IMR-90 (cell line): Measurements from ENCODE around the gene C1QTNF1. TPM values are rescaled to one million over a fixed set of nuclear protein-coding genes. Genes with fewer than 3 reads are reported as not detected.

Source experiments
- ATAC-seq: fragments of 200-7000 bp; cut with Tn5 transposase; 2 replicates; pipeline ENCODE4 v1.9.1; 2020; ENCODE audit warnings: low read depth, mild to moderate bottlenecking, moderate library complexity
- BruUV-seq: library from RNA; stranded (reverse); fragments of 400-500 nt; replicated peaks from 2 replicates; lab custom pipeline; 2021; lab: Mats Ljungman, UMichigan
- CTCF ChIA-PET: fragments of 300-600 bp; formaldehyde crosslinking; extraction: SDS; loops from one replicate; lab custom pipeline; 2021; ENCODE audit warnings: antibody characterized with exemption; lab: Yijun Ruan, JAX
- POLR2A ChIA-PET: fragments of 300-600 bp; sonication (Branson Sonifier 250); formaldehyde crosslinking; loops from one replicate; lab custom pipeline; 2022; ENCODE audit warnings: antibody characterized with exemption; ENCODE audit not compliant: unreplicated experiment; lab: Charles Lee
- DNase-seq: peaks from one replicate; pipeline ENCODE4 v3.0.0; 2013
- H2AFZ ChIP-seq: replicated peaks from 2 replicates; pipeline ENCODE3; 2013; ENCODE audit warnings: low read length, mild to moderate bottlenecking; ENCODE audit not compliant: poor library complexity
- H2AK5ac ChIP-seq: 2 replicates; pipeline ENCODE4 v1.6.1; 2013; ENCODE audit warnings: low read depth, low read length, inconsistent platforms
- H2AK9ac ChIP-seq: replicated peaks from 2 replicates; pipeline ENCODE3; 2013; ENCODE audit warnings: mild to moderate bottlenecking, low read depth, low read length, moderate library complexity; ENCODE audit not compliant: poor library complexity
- H2BK120ac ChIP-seq: 2 replicates; pipeline ENCODE4 v1.6.1; 2013; ENCODE audit warnings: low read depth, low read length, inconsistent platforms
- H2BK15ac ChIP-seq: 3 replicates; pipeline ENCODE4 v1.6.1; 2013; ENCODE audit warnings: low read depth, low read length, inconsistent platforms
- H2BK20ac ChIP-seq: 2 replicates; pipeline ENCODE4 v1.6.1; 2013; ENCODE audit warnings: low read depth, mild to moderate bottlenecking, inconsistent platforms, low read length, moderate library complexity
- H2BK5ac ChIP-seq: 2 replicates; pipeline ENCODE4 v1.6.1; 2013; ENCODE audit warnings: mild to moderate bottlenecking, low read depth, low read length, inconsistent platforms; ENCODE audit not compliant: poor library complexity, severe bottlenecking
- H3K14ac ChIP-seq: replicated peaks from 2 replicates; pipeline ENCODE4 v1.6.1; 2013; ENCODE audit warnings: low read depth, low read length, inconsistent platforms
- H3K18ac ChIP-seq: 2 replicates; pipeline ENCODE4 v1.6.1; 2013; ENCODE audit warnings: low read depth, low read length, control low read depth
- H3K23ac ChIP-seq: 2 replicates; pipeline ENCODE4 v1.6.1; 2013; ENCODE audit warnings: low read depth, low read length, inconsistent platforms
- H3K27ac ChIP-seq: 2 replicates; pipeline ENCODE4 v1.5.1; 2013; ENCODE audit warnings: mild to moderate bottlenecking, control low read depth, low read length; ENCODE audit not compliant: insufficient read depth
- H3K27me3 ChIP-seq: 2 replicates; pipeline ENCODE4 v1.6.1; 2013; ENCODE audit warnings: low read length; ENCODE audit not compliant: control insufficient read depth, insufficient read depth
- H3K36me3 ChIP-seq: 2 replicates; pipeline ENCODE4 v1.6.1; 2013; ENCODE audit warnings: low read length, mixed read lengths; ENCODE audit not compliant: control insufficient read depth, insufficient read depth
- H3K4ac ChIP-seq: 2 replicates; pipeline ENCODE4 v1.6.1; 2013; ENCODE audit warnings: low read depth, low read length, inconsistent platforms
- H3K4me1 ChIP-seq: 2 replicates; pipeline ENCODE4 v1.6.1; 2013; ENCODE audit warnings: low read length, mixed read lengths; ENCODE audit not compliant: control insufficient read depth, insufficient read depth
- H3K4me2 ChIP-seq: 2 replicates; pipeline ENCODE4 v1.6.1; 2013; ENCODE audit warnings: low read depth, mild to moderate bottlenecking, control low read depth, low read length, moderate library complexity
- H3K4me3 ChIP-seq: 2 replicates; pipeline ENCODE4 v1.5.1; 2013; ENCODE audit warnings: low read depth, mild to moderate bottlenecking, control low read depth, low read length, moderate library complexity; ENCODE audit not compliant: insufficient read depth
- H3K56ac ChIP-seq: 2 replicates; pipeline ENCODE4 v1.6.1; 2013; ENCODE audit warnings: low read length, inconsistent platforms; ENCODE audit not compliant: insufficient read depth; ENCODE audit errors: extremely low read depth
- H3K79me1 ChIP-seq, 2 experiments: 2 replicates each; pipeline ENCODE4 v1.6.1; 2013; ENCODE audit warnings: low read length in 2 of 2, inconsistent platforms in 1 of 2, low read depth in 1 of 2
- H3K9ac ChIP-seq: 2 replicates; pipeline ENCODE4 v1.6.1; 2013; ENCODE audit warnings: low read depth, low read length, control low read depth
- H3K9me1 ChIP-seq: 2 replicates; pipeline ENCODE4 v1.6.1; 2013; ENCODE audit warnings: low read length, inconsistent platforms; ENCODE audit not compliant: insufficient read depth
- H3K9me3 ChIP-seq: 2 replicates; pipeline ENCODE4 v1.6.1; 2013; ENCODE audit warnings: low read length; ENCODE audit not compliant: control insufficient read depth, insufficient read depth
- H4K20me1 ChIP-seq: 2 replicates; pipeline ENCODE4 v1.6.1; 2013; ENCODE audit warnings: low read length, inconsistent platforms; ENCODE audit not compliant: insufficient read depth
- H4K5ac ChIP-seq: 2 replicates; pipeline ENCODE4 v1.6.1; 2013; ENCODE audit warnings: mild to moderate bottlenecking, low read depth, low read length, control low read depth
- H4K8ac ChIP-seq, 2 experiments: 2 replicates each; pipeline ENCODE4 v1.6.1; 2013; ENCODE audit warnings: low read depth in 2 of 2, low read length in 2 of 2, control low read depth in 1 of 2, inconsistent platforms in 1 of 2
- H4K91ac ChIP-seq: 2 replicates; pipeline ENCODE4 v1.6.1; 2013; ENCODE audit warnings: low read depth, low read length, inconsistent platforms; ENCODE audit not compliant: insufficient read depth
- CEBPB ChIP-seq: IDR thresholded peaks from 2 replicates; pipeline ENCODE4 v1.6.1; 2012; ENCODE audit warnings: low read depth, low read length, improper control_type of control experiment
- CHD1 ChIP-seq: IDR thresholded peaks from 2 replicates; pipeline ENCODE4 v1.6.1; 2012; ENCODE audit warnings: low read depth, low read length, improper control_type of control experiment
- FOS ChIP-seq: fragments of 150-350 bp; IDR thresholded peaks from 2 replicates; pipeline ENCODE4 v1.6.1; 2016; ENCODE audit warnings: low read depth, low read length
- MAFK ChIP-seq: IDR thresholded peaks from 2 replicates; pipeline ENCODE4 v1.6.1; 2012; ENCODE audit warnings: low read depth, low read length, improper control_type of control experiment
- MAZ ChIP-seq: IDR thresholded peaks from 2 replicates; pipeline ENCODE4 v1.6.1; 2012; ENCODE audit warnings: low read depth, mild to moderate bottlenecking, low read length, improper control_type of control experiment, moderate library complexity, borderline replicate concordance
- NFE2L2 ChIP-seq: fragments of 150-350 bp; IDR thresholded peaks from 2 replicates; pipeline ENCODE4 v1.6.1; 2016; ENCODE audit warnings: low read depth, mild to moderate bottlenecking, low read length
- POLR2A ChIP-seq: IDR thresholded peaks from 2 replicates; pipeline ENCODE4 v1.6.1; 2012; ENCODE audit warnings: mild to moderate bottlenecking, low read depth, low read length
- RAD21 ChIP-seq: IDR thresholded peaks from 2 replicates; pipeline ENCODE4 v1.6.1; 2012; ENCODE audit warnings: low read length, improper control_type of control experiment
- RCOR1 ChIP-seq: IDR thresholded peaks from 2 replicates; pipeline ENCODE4 v1.6.1; 2012; ENCODE audit warnings: mild to moderate bottlenecking, low read length, improper control_type of control experiment; ENCODE audit not compliant: insufficient replicate concordance
- RFX5 ChIP-seq: IDR thresholded peaks from 2 replicates; pipeline ENCODE4 v1.8.0; 2012; ENCODE audit warnings: low read depth, mild to moderate bottlenecking, low read length, moderate library complexity
- WGBS, 2 experiments: methylation state at CpG; one replicate each; pipeline versions ENCODE4 v1.1.5 to v1.1.7; 2013; ENCODE audit warnings: missing lambda C conversion rate in 2 of 2; ENCODE audit not compliant: insufficient read length in 1 of 2; ENCODE audit errors: extremely low coverage in 2 of 2; 5-methylcytosine and 5-hydroxymethylcytosine counted together
- dilution Hi-C: fragments of 300-500 bp; cut with HindIII; formaldehyde crosslinking; loops from one replicate; pipeline ENCODE4 v1.14.3; 2018; ENCODE audit warnings: low sequenced_read_pairs; ENCODE audit not compliant: unreplicated experiment
- in situ Hi-C: fragments of 300-500 bp; cut with MboI; formaldehyde crosslinking; loops from 3 replicates; pipeline ENCODE4 v1.14.3; 2019; ENCODE audit warnings: low sequenced_read_pairs, inconsistent platforms, mixed read lengths
- intact Hi-C: fragments of 100-400 bp; cut with micrococcal nuclease; formaldehyde crosslinking; loops from 2 replicates; pipeline ENCODE4 v1.10.0; 2022
- polyA plus RNA-seq, 3 experiments: library from polyadenylated mRNA; depleted of rRNA; stranded (reverse); fragments of >200 nt; gene quantifications; 2 replicates each; pipeline ENCODE4 v1.2.3, GENCODE V29; 2012; ENCODE audit warnings: low replicate concordance in 1 of 3
- total RNA-seq: library from RNA; depleted of rRNA; stranded (reverse); fragments of >200 nt; gene quantifications from 2 replicates; pipeline ENCODE4 v1.2.3, GENCODE V29; 2012
- TF ChIP-seq, protein P1 (sequence below): fragments of 150-350 bp; IDR thresholded peaks from 2 replicates; pipeline ENCODE4 v1.6.1; 2017; ENCODE audit warnings: mild to moderate bottlenecking, antibody characterized with exemption, low read length, low read depth
- TF ChIP-seq, protein P2 (sequence below): conservative IDR thresholded peaks from 2 replicates; pipeline ENCODE4 v1.5.1; 2012; ENCODE audit warnings: mild to moderate bottlenecking, low read depth, low read length, improper control_type of control experiment

C1QTNF1 gene
- total and polyA plus RNA-seq, 2 of the 4 experiments (the other 2 are of a cell fraction): 3.4 to 8.4 TPM

DNA sequence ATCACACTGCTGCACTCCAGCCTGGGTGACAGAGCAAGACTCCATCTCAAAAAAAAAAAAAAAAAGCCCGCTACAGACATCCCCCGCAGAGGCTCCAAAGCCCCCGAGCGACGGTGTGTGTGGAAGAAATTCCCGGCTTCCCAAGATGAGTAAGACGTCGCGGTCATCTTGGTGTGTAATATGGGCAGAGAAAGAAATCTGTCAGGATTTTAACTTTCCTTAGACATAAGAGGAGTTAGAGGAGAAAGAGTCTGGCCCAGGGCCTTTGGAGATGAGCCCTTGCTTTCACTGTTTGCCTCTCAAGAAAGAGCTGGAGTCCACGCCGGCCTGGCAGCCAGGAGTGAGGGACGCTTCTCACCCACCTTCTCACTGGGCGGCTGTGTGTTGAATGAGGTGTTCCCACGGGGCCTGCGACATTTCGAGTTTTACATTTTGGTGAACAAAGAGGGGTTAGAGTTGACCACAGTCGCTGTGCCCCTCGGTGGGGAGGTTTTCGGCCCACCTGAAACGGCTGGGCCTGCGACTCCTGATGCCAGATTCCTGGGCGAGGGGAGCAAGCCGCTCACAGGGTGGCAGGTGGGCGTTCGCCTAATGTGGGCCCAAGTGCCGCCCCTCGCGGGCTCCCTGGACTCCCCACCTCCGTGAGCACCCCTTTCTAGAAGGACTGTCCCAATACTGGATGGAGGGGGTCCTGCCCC lies 17.9 kb downstream of the C1QTNF1 start (continued):
- TF ChIP-seq NFE2L2 (no peak), FOS (no peak)

DNA sequence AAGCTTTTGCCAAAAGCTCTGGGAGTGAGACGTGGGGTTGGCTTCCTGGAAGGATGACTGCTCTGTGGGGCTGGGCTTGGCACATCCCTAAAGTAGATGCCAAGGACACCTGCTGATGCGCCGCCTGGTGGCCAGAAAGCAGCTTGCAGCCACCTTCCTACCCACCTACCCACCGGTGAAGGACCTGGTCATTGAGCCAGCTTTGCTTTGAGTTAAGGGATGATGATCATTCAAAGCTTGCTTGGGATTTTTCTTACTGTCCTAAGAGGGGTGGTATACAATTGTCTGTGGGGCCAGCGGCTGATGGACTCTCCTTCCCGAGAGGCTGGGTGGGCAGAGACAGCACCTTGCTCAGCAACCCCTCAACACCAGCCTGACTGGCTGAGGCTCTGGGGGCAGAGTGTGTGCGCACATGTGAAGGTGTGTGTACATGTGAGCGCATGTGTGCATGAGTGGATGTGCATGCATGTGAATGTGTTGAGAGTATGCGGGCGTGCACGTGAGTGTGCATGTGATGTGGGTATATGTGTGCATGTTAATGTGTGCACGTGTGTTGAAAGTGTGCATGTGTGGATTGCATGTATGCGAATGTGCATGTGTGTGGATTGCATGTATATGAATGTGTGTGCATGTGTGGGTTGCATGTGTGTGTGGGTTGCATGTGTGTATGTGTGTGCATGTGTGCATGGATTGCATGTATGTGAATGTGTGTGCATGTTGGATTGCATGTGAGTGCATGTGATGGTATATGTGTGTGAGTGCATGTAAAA lies 18.6 kb downstream of the C1QTNF1 start:
- Histone ChIP-seq H3K18ac (no peak overlapping the region), H3K4me3 (no peak overlapping the region), H2BK20ac (no peak overlapping the region), H3K27ac (no peak overlapping the region), H3K23ac (no peak overlapping the region), H3K79me1 (0 out of 4 replicates have a peak, but pooled peaks cover 0 to 5% of the 10 kb centered on the region in 2 experiments), H3K9me3 (no peaks in the 10 kb centered on the region), H2BK120ac (no peak overlapping the region), H2AK5ac (no peak overlapping the region), H3K56ac (no peak overlapping the region), H2BK5ac (no peak overlapping the region), H3K36me3 (peaks cover 3% of the 10 kb centered on the region; the same call in 1 of the 2 replicates), H3K9me1 (peaks cover 16% of the 10 kb centered on the region), H3K4me1 (peaks cover 8% of the 10 kb centered on the region), H4K8ac (no peak overlapping the region), H3K4me2 (no peak overlapping the region), H4K5ac (no peak overlapping the region), H4K91ac (no peak overlapping the region), H3K14ac (no peak overlapping the region), H2AK9ac (peak overlapping the region; percentile 2), H3K27me3 (no peaks in the 10 kb centered on the region; the same call in 1 of the 2 replicates), H2AFZ (peak overlapping the region; percentile 47), H4K20me1 (no peaks in the 10 kb centered on the region; the same call in 1 of the 2 replicates), H3K9ac (no peak overlapping the region), H3K4ac (no peak overlapping the region), H2BK15ac (no peak overlapping the region)
- dilution Hi-C loops (no loop called here), intact Hi-C loops (loop anchor here (1.0 kb wide), 1 partner anchor 23 kb away; no protein-coding TSS in a partner anchor), in situ Hi-C loops (no loop called here)
- DNase-seq: peak; percentile 59
- WGBS, 2 experiments: 87% methylated on average over 7 of the region's 13 CpGs; no CpG with 5 or more reads in 1 of the 2 experiments
- ChIA-PET POLR2A (no interaction called here), CTCF (interaction anchor here (0.6 to 1.6 kb wide), 4 partner anchors 19 to 76 kb away, joined by 3 to 9 read pairs (median 3); no protein-coding TSS in a partner anchor)
- no TSS peak for BruUV-seq
- ATAC-seq: peak; percentile 41; the same call in 1 of the 2 replicates
- TF ChIP-seq MAFK (no peak), CHD1 (no peak), RAD21 (peak; percentile 73), RFX5 (no peak), MAZ (peak; percentile 28; the same call in 1 of the 2 replicates), POLR2A (no peak), RCOR1 (peak; percentile 25), CEBPB (no peak), NFE2L2 (no peak)
- TF ChIP-seq, protein P1, sequence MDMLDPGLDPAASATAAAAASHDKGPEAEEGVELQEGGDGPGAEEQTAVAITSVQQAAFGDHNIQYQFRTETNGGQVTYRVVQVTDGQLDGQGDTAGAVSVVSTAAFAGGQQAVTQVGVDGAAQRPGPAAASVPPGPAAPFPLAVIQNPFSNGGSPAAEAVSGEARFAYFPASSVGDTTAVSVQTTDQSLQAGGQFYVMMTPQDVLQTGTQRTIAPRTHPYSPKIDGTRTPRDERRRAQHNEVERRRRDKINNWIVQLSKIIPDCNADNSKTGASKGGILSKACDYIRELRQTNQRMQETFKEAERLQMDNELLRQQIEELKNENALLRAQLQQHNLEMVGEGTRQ: no peak
- TF ChIP-seq, protein P2, sequence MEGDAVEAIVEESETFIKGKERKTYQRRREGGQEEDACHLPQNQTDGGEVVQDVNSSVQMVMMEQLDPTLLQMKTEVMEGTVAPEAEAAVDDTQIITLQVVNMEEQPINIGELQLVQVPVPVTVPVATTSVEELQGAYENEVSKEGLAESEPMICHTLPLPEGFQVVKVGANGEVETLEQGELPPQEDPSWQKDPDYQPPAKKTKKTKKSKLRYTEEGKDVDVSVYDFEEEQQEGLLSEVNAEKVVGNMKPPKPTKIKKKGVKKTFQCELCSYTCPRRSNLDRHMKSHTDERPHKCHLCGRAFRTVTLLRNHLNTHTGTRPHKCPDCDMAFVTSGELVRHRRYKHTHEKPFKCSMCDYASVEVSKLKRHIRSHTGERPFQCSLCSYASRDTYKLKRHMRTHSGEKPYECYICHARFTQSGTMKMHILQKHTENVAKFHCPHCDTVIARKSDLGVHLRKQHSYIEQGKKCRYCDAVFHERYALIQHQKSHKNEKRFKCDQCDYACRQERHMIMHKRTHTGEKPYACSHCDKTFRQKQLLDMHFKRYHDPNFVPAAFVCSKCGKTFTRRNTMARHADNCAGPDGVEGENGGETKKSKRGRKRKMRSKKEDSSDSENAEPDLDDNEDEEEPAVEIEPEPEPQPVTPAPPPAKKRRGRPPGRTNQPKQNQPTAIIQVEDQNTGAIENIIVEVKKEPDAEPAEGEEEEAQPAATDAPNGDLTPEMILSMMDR: peak; percentile 78
